Inflammatory macrophage treated with lipopolysaccharide for 4 hours (primary cell): ENCODE data around the gene SYNJ2BP.

ENCODE experiments used
- DNase-seq: peaks from one replicate; pipeline ENCODE4 v3.0.0-alpha.2; 2020

The SYNJ2BP gene

DNA sequence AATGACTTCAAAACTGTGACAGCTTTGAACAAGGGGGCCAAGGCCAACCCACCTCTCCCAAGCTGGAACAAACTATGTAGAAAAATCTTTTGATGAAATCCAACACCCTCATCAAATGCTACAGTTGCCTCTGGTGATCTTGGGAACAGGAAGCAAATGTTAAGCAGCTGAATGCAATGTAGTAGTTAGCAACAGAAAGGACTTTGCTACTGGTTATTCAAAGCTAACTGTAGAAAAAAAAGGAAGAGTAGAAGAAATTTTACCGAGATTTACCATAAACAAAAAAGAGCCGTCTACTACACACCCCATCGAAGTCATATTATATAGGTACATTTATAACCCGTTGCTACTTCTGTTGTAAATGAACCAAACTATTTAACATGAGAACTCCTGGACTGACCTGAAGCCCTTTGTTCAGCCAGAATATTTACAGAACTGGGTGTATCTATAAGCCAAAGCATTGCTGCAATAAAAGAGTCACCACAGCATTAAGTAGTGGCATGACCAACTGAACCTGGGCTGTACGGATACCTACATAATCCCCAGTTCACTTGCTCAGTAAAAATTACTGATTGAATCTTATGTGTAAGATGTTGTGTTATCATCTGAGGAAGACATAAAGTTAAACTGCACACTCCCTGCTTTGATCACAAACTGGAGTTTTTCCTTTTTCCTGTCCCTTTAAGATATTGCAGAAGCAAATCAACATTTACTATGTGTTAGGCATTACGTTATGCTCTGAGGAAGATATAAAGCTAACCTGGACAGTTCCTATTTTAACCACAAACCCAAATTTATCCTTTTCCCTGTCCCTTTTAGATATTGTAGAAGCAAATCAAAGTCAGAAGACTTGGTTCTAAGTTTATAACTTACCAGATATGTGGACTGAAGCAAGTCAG, 25.1 kb downstream of the SYNJ2BP start:
- DNase-seq, result no peak

DNA sequence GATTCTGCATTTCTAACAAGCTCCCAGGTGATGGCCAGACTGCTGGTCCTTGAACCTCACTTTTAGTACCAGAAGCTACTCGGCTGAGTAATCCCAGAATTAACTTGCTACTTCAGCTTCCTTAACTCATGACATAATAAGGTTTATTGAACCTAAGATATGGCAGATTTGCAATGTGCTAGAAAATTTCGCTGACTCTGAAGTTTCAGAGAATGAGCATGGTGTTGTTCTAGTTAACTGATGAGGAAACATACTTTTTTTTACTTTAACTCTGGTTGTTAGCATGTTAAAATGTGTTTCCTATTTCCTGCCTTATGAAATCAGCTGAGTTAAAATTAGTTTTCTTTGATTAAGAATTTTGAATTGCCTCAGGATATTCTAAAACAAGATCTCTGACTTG, 34.4 kb downstream of the SYNJ2BP start:
- DNase-seq, result no peak

DNA sequence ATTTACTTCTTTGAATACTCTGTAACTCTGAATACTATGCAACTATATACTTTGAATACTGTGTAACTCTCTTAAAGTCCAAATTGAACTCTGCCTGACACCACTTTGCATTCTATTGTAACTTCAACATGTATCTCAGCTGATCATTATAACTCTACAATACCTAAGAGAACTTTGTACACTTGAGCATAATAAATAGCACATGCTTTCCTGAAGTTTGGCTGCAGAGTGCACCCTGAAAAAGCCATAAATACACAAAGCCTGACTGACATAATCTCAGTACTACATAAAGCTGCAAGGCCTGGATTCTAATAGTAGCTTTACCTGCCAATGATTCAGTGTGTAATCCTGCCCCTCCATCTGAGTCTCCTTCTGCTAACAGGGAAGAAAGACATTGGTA, 36.1 kb downstream of the SYNJ2BP start:
- DNase-seq, result no peak

DNA sequence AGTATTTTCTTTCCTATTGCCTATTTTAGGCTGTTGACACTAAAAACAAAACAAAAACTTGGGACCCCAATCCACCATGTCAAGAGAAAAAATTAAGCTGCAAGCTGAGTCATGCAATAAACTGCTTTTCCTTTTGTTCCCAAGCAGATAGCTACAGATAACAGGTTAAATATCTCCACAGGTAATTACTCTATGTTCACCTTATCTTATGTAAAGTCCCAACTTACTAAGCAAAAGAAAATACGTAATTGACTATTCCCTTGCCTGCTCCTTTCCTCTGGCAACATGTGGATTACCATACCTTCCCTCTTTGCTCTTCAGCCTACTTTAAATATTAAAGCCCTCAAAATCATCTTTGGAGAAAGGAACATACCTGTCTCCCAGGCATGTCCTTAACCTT, 38.2 kb downstream of the SYNJ2BP start:
- DNase-seq, result no peak
